Panc1 (cell line): ENCODE measurements around the gene MYO5B. TPM values are rescaled to one million over a fixed set of nuclear protein-coding genes. Genes with fewer than 3 reads are reported as not detected.

Experiments used
- ATAC-seq: fragments of 200-7000 bp; cut with Tn5 transposase; 2 replicates; pipeline ENCODE4 v1.9.1; 2020; ENCODE audit warnings: mild to moderate bottlenecking, moderate library complexity
- BruUV-seq: library from RNA; stranded (reverse); fragments of 400-500 nt; replicated peaks from 2 replicates; lab custom pipeline; 2021; lab: Mats Ljungman, UMichigan
- CTCF ChIA-PET: fragments of 300-600 bp; sonication (Branson Sonifier 250); formaldehyde crosslinking; loops from one replicate; lab custom pipeline; 2022; ENCODE audit warnings: antibody characterized with exemption; lab: Charles Lee
- POLR2A ChIA-PET: fragments of 300-600 bp; sonication (Branson Sonifier 250); formaldehyde crosslinking; loops from one replicate; lab custom pipeline; 2022; ENCODE audit warnings: antibody characterized with exemption; lab: Charles Lee
- DNase-seq: peaks from one replicate; pipeline ENCODE4 v3.0.0-alpha.2; 2010; ENCODE audit warnings: low read depth, low spot score
- H3K27ac ChIP-seq: 2 replicates; pipeline ENCODE4 v1.5.1; 2011; ENCODE audit warnings: mild to moderate bottlenecking, low read length, inconsistent platforms
- H3K27me3 ChIP-seq: fragments of 200-500 bp; sonication (Bioruptor generic); 2 replicates; pipeline ENCODE4 v1.6.0; 2014; ENCODE audit warnings: low read length, inconsistent platforms; ENCODE audit not compliant: control insufficient read depth, insufficient read depth
- H3K36me3 ChIP-seq: fragments of 200-500 bp; sonication (Bioruptor generic); 2 replicates; pipeline ENCODE4 v1.5.1; 2014; ENCODE audit warnings: inconsistent platforms, mild to moderate bottlenecking, low read length, moderate library complexity; ENCODE audit not compliant: control insufficient read depth, insufficient read depth
- H3K4me1 ChIP-seq: 2 replicates; pipeline ENCODE4 v1.5.1; 2011; ENCODE audit warnings: inconsistent platforms, mild to moderate bottlenecking, low read length, moderate library complexity; ENCODE audit not compliant: control insufficient read depth, insufficient read depth
- H3K4me3 ChIP-seq, 2 experiments: 2 replicates each; pipeline ENCODE4 v1.5.1; 2011 to 2012; ENCODE audit warnings: low read depth in 2 of 2, low read length in 2 of 2, mild to moderate bottlenecking in 2 of 2, inconsistent platforms in 1 of 2, moderate library complexity in 1 of 2
- H3K9me3 ChIP-seq: fragments of 200-500 bp; sonication (Bioruptor generic); 2 replicates; pipeline ENCODE4 v1.5.1; 2014; ENCODE audit warnings: low read depth, mild to moderate bottlenecking, inconsistent platforms, low read length, moderate library complexity; ENCODE audit not compliant: control insufficient read depth, insufficient read depth
- POLR2AphosphoS5 ChIP-seq: IDR thresholded peaks from 2 replicates; pipeline ENCODE4 v1.6.1; 2012; ENCODE audit warnings: mild to moderate bottlenecking, low read depth, low read length, moderate library complexity
- SIN3A ChIP-seq: IDR thresholded peaks from 2 replicates; pipeline ENCODE4 v1.6.1; 2012; ENCODE audit warnings: low read depth, mild to moderate bottlenecking, low read length, moderate library complexity, borderline replicate concordance; ENCODE audit not compliant: insufficient read depth
- TCF7L2 ChIP-seq: IDR thresholded peaks from 2 replicates; pipeline ENCODE4 v1.6.1; 2011; ENCODE audit warnings: mild to moderate bottlenecking, low read depth, low read length, inconsistent platforms
- in situ Hi-C: cut with HindIII; loops from 2 replicates; pipeline ENCODE4 v1.10.0; 2016; ENCODE audit warnings: low sequenced_read_pairs, low pct_unique_long_range_greater_than_20kb
- intact Hi-C: fragments of 100-400 bp; cut with micrococcal nuclease; formaldehyde crosslinking; loops from one replicate; pipeline ENCODE4 v1.10.0; 2022; ENCODE audit not compliant: unreplicated experiment
- total RNA-seq: library from RNA; stranded (reverse); gene quantifications from one replicate; pipeline ENCODE4 v1.2.1, GENCODE V29; 2021; ENCODE audit not compliant: unreplicated experiment
- TF ChIP-seq, protein P1 (sequence below), 2 experiments: IDR thresholded peaks; 2 replicates each; pipeline ENCODE4 v1.6.1; 2011 to 2012; ENCODE audit warnings: low read depth in 2 of 2, control low read depth in 1 of 2, low read length in 1 of 2, mild to moderate bottlenecking in 1 of 2, moderate library complexity in 1 of 2; ENCODE audit not compliant: insufficient read depth in 1 of 2
- TF ChIP-seq, protein P2 (sequence below): fragments of 450-650 bp; IDR thresholded peaks from 2 replicates; pipeline ENCODE4 v1.5.1; 2017; ENCODE audit warnings: mild to moderate bottlenecking

MYO5B gene
- total RNA-seq, 1 experiment from 2014 or later, result 0.31 TPM

DNA sequence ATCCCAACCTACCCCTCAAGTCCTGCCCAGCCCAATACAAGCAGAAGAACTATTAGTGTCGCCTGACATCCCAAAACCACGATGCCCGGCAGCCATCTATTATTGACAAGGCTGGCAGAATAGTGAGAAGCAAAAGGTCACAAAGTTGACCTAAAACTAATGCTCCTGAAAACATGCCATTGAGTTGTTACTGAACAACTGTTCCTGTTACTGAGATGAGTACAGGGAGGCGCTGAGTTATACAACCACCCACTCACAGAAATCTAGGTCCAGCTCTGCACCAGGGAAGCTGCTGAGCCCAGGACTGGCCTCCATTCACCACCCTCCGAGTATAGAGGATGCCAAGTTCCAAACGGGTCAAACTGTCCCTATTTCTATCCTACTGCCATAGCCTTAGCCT, 201.6 kb downstream of the MYO5B start:
- Histone ChIP-seq H3K27me3 (no peaks in the 10 kb centered on the region), H3K27ac (no peak overlapping the region), H3K36me3 (no peaks in the 10 kb centered on the region), H3K4me3 (no peak overlapping the region), H3K9me3 (no peaks in the 10 kb centered on the region), H3K4me1 (no peaks in the 10 kb centered on the region)
- no peak for DNase-seq
- ChIA-PET CTCF (no interaction called here), POLR2A (no interaction called here)
- in situ Hi-C loops (no loop called here), intact Hi-C loops (no loop called here)
- no TSS peak for BruUV-seq
- ATAC-seq, result no peak
- TF ChIP-seq TCF7L2, result no peak

DNA sequence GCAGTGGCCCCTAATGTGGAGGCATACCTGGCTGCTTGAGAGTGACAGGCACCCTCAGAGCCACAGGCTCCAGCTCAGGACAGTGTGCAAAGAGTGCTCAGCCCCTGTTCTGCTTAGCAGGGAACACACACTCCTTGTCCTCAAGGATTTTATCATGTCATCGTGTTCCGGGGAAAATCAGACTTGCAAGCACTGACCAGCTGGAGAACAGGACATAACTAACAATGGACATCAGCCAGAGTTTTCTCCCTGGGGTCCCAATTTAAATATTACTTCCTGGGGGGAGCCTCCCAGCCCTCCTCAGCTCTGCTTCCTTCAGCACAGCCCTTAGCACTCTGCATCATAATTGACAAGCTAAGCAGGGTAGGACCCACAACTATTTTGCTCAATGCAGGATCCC, 206.2 kb downstream of the MYO5B start:
- ATAC-seq (no peak), DNase-seq (no peak)
- no peaks in the 10 kb centered on the region for H3K4me1 ChIP-seq
- TF ChIP-seq SIN3A, result no peak
- TF ChIP-seq, protein P1, sequence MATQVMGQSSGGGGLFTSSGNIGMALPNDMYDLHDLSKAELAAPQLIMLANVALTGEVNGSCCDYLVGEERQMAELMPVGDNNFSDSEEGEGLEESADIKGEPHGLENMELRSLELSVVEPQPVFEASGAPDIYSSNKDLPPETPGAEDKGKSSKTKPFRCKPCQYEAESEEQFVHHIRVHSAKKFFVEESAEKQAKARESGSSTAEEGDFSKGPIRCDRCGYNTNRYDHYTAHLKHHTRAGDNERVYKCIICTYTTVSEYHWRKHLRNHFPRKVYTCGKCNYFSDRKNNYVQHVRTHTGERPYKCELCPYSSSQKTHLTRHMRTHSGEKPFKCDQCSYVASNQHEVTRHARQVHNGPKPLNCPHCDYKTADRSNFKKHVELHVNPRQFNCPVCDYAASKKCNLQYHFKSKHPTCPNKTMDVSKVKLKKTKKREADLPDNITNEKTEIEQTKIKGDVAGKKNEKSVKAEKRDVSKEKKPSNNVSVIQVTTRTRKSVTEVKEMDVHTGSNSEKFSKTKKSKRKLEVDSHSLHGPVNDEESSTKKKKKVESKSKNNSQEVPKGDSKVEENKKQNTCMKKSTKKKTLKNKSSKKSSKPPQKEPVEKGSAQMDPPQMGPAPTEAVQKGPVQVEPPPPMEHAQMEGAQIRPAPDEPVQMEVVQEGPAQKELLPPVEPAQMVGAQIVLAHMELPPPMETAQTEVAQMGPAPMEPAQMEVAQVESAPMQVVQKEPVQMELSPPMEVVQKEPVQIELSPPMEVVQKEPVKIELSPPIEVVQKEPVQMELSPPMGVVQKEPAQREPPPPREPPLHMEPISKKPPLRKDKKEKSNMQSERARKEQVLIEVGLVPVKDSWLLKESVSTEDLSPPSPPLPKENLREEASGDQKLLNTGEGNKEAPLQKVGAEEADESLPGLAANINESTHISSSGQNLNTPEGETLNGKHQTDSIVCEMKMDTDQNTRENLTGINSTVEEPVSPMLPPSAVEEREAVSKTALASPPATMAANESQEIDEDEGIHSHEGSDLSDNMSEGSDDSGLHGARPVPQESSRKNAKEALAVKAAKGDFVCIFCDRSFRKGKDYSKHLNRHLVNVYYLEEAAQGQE (IDR thresholded peaks at IDR 0.05; ENCODE audit: insufficient read depth in 1 of 2, low read depth in 2 of 2, low read length in 1 of 2), result no peak
- TF ChIP-seq, protein P2, sequence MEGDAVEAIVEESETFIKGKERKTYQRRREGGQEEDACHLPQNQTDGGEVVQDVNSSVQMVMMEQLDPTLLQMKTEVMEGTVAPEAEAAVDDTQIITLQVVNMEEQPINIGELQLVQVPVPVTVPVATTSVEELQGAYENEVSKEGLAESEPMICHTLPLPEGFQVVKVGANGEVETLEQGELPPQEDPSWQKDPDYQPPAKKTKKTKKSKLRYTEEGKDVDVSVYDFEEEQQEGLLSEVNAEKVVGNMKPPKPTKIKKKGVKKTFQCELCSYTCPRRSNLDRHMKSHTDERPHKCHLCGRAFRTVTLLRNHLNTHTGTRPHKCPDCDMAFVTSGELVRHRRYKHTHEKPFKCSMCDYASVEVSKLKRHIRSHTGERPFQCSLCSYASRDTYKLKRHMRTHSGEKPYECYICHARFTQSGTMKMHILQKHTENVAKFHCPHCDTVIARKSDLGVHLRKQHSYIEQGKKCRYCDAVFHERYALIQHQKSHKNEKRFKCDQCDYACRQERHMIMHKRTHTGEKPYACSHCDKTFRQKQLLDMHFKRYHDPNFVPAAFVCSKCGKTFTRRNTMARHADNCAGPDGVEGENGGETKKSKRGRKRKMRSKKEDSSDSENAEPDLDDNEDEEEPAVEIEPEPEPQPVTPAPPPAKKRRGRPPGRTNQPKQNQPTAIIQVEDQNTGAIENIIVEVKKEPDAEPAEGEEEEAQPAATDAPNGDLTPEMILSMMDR, result no peak
- no peak for TF ChIP-seq TCF7L2
- no peak for TF ChIP-seq POLR2AphosphoS5
- no peaks in the 10 kb centered on the region for H3K9me3 ChIP-seq
- no TSS peak for BruUV-seq
- no peaks in the 10 kb centered on the region for H3K36me3 ChIP-seq
- ChIA-PET CTCF (no interaction called here), POLR2A (no interaction called here)
- no peaks in the 10 kb centered on the region for H3K27me3 ChIP-seq
- in situ Hi-C loops (no loop called here), intact Hi-C loops (no loop called here)
- H3K27ac ChIP-seq, result no peak overlapping the region
- H3K4me3 ChIP-seq, result no peak overlapping the region

DNA sequence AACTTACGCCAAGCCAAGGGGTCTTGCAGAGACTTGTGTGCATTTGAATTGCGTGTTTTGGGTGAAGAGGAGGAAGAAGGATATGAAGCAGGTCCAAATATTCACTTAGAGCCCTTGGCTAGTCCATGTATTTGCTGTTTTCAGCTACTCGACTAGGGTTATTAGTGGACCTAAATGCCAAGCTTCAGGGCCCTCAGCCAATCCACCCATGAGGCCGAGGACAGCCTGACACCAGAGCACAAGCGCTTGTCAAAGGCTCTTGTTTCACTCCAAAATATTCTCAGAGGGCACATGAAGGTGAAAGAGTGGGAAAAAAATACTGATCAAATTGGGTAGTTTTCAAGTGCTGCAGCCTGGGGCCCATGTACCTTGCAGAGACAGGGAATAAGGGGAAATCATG, 206.8 kb downstream of the MYO5B start:
- H3K36me3 ChIP-seq, result no peaks in the 10 kb centered on the region
- TF ChIP-seq, protein P2, result no peak
- H3K9me3 ChIP-seq, result no peaks in the 10 kb centered on the region
- H3K4me3 ChIP-seq, result no peak overlapping the region
- H3K27me3 ChIP-seq, result no peaks in the 10 kb centered on the region
- H3K27ac ChIP-seq, result no peak overlapping the region
- no peaks in the 10 kb centered on the region for H3K4me1 ChIP-seq
- ATAC-seq (no peak), DNase-seq (no peak)
- ChIA-PET POLR2A (no interaction called here), CTCF (no interaction called here)
- intact Hi-C loops, result no loop called here
- in situ Hi-C loops, result no loop called here
- no TSS peak for BruUV-seq
